Posterior cingulate gyrus (tissue), 11 donors: ENCODE data around the gene LILRB5.
A peak's percentile ranks its signal among the peaks of the same experiment; 100 is the strongest.
"Not testable (repeated sequence)": the region's sequence is repeated elsewhere in the genome, so short reads cannot be mapped to it uniquely, and the experiment has no call there.

Experiments used
- DNase-seq, 10 donors: peaks; one replicate each; pipeline versions ENCODE4 v3.0.0 to v3.0.0-alpha.2; 2020 to 2021; ENCODE audit warnings: mixed read lengths in 3 of 10
- intact Hi-C: fragments of 100-400 bp; cut with DNase I; formaldehyde crosslinking; loops from one replicate; pipeline ENCODE4 v1.15.1; 2023

The LILRB5 gene

DNA sequence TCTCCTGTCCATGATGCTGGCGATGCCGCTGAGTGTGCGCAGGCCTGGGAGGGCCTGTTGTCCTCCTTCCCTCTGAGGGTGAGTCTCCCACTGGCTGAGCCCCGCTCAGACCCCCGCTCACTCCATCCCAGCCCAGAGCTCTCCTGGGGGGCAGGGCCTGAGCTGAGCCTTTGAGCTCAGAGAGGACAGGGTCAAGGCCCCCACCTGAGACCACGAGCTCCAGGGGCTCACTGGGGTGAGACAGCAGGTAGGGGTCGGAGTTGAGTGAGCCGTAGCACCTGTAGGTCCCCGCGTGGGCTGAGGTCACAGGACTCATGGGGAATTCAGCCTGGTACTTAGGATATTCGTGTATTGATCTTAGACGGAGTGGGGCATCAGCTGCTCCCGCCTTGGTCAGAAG, 21.0 kb upstream of the LILRB5 start:
- intact Hi-C loops, DNase-seq: not testable (repeated sequence)

DNA sequence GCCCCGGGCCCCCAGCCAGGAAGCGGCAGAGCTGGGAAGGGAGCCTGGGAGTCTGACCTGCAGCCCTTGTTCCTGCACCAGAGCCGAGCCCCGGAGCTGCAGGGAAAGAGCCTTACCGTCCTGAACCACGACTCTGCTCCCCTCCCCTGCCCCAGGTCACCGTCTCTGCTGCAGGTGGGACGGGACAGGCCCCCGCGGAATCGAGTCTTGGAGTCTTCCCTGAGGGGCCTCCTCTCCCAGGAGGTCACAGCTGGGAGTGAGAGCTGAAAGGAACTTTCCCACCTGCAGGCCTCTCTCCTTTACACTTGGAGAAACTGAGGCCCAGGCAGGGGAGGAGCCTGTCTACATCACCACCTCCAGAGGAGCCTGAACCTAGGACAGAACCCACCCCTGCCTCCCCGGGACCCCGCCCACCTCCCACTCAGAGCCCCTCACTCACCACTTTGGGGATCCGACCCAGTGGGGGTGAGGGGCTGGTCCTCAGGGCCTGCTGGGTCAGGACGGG, 20.1 kb upstream of the LILRB5 start:
- DNase-seq, intact Hi-C loops: not testable (repeated sequence)

DNA sequence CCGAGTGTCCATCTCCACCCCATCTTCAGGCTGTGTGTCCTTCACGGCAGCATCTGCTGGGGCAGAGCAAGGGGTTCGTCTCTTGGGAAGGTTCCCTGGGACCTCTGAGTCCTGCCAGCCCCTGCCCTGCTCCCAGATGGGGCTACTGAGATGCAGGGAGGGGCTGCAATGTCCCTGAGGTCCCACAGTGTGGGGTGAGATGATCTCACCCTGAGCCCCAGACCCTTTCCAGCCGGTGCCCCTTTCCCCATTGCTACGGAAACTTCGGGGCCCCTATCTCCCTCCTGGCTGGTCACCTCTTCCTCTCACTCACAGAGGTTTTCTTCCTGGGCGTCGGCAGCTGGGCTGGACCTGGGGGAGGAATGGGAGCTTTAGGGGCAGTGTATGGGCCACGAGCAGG, 18.9 kb upstream of the LILRB5 start:
- intact Hi-C loops = no loop called here
- no peak for DNase-seq

DNA sequence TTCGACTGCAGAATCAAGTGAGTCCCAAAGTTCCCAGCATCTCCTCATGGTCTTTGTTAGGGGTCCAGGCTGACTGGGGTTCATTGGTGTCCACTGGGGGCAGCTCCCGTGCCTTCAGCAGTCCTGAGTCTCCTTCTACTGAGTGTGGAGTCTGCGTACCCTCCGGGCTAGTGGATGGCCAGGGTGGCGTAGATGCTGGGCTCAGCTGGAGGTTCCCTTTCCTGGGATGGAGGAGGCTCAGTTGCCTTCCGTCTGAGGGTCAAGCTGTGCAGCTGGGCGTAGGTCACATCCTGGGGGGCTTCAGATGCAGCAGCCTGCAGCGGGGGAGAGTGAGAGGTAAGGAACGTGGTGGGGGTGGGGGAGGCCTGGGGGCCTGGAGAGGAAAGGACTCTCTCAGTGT, 17.4 kb upstream of the LILRB5 start:
- DNase-seq, intact Hi-C loops: not testable (repeated sequence)

DNA sequence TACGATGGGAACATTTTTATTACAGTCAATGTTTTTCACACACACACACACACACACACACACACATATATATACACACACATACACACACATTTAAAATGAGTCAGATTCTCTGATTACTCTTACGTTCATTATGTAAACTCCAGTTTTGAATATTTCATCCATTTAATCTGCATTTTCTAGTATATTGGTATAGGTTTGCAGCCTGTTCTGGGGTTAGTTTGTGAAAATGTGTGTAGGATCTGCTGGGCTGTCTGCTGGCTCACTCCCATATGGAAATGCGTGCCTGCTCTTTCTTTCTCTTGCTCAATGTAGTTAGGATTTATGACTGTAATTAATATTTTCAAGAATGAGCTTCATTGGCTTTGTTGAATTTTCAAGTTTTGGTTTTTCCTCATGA, 16.7 kb upstream of the LILRB5 start:
- intact Hi-C loops = no loop called here
- DNase-seq = no peak

DNA sequence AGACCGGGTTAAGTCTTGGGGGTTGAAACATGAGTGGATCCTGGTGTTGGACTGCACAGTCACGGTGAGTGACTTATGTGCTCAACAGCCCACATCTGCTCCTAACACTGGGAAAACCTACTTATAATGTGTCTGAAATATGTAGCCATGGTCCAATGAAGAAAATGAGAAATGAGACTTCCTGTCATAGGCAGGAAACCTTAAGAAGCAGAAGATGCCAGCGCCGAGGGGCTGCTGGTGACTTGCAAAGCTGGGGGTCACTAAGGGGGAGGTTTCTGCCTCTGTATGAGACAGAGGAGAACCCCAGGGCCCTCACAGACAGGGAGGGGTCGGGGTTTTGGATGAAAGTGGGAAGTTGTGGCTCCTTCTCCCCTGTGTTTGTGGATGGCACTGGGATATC, 15.1 kb upstream of the LILRB5 start:
- intact Hi-C loops, DNase-seq: not testable (repeated sequence)

DNA sequence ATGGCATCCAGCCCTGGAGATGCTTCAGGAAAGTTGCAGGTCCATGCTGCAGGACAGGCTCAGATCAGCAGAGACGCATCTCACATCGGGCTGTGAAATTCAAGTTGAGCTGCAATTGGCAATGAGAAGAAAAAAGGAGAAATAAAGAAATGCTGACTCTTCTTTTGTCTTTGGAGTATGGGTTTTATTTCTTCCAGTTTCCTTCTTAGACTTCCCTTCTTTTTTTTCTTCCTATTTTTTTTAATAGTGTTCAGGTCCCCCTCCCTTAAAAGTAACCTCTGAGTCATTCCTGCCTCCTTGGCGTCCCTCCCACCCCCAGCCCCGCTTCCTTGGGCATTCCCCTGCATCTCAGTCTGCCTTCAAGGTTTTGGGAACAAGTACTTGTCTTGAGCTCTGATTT, 14.5 kb upstream of the LILRB5 start:
- DNase-seq, intact Hi-C loops: not testable (repeated sequence)

DNA sequence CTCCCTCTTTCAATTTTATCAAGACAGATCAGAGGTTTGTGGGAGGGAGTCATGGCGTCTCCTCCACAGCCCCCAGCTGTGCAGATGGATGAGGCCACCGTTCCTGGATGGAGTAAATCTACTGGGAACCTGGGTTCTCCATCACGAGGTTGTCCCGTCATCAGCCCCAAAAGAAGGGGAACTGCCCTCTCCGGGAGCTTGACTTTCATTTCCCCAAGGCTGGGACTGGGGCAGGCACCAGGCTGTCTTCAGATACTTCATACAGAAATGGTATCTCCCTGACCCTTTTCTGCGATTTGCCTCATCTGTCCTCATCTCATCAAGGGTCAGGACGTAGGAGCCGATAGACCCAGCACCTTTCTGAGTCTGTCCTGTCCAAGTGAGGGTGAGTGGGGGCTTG, 14.0 kb upstream of the LILRB5 start:
- DNase-seq = peak in 1 of 10 donors; percentile 34
- intact Hi-C loops = no loop called here

DNA sequence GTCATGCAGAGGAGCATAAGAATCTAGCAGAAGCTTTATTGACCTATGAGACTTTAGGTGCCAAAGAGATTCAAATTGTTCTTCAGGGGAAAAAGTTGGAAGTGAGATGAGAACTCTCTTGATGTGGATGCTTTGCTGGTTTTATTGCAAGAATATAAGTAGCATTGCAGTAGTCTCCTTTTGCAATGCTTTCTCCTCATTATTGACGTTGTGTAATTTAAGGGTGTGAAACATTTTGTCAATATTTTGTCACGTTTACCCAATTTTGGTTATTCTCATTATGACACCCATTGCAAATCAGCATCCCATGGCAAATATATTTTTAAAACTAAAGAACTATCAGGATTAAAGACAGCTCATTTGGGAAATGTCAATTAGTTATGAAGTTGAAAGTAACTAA, 11.9 kb upstream of the LILRB5 start:
- intact Hi-C loops = no loop called here

DNA sequence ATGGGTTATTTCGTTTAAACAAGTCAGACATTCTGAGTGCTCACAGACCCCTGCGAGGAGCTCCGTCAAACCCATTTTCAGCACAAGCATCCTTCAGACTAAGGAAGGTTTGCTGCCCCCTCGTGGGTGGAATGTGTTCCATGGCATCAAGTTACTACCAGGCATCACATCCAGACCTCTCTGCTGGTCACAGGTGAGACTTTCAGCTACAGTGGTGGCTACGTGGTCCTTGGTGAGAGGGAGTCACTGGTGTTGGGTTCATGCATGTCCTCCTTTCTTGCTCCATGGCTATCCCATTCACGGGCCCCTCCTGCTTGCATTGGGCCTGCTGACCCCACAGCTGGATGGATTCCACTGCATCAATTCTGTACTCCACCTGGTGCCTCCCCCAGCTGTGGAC, 9.1 kb upstream of the LILRB5 start:
- intact Hi-C loops = no loop called here
- DNase-seq = peak in 7 of 10 donors; percentile 39 to 88 (median 62)

More for the DNA sequence above, 11.9 kb upstream of the LILRB5 start:
- DNase-seq = no peak

DNA sequence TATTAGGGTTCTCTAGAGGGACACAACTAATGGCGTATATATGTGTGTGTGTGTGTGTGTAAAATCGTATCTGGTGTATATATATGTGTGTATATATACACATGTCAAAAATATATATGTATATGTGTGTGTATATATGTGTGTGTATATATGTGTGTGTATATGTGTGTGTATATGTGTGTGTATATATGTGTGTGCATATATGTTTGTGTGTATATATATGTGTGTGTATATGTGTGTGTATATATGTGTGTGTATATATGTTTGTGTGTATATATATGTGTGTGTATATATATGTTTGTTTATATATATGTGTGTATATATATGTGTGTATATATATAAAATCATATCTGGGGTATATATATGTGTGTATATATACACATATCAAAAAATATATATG, 5.4 kb upstream of the LILRB5 start:
- intact Hi-C loops = no loop called here
- DNase-seq = no peak

DNA sequence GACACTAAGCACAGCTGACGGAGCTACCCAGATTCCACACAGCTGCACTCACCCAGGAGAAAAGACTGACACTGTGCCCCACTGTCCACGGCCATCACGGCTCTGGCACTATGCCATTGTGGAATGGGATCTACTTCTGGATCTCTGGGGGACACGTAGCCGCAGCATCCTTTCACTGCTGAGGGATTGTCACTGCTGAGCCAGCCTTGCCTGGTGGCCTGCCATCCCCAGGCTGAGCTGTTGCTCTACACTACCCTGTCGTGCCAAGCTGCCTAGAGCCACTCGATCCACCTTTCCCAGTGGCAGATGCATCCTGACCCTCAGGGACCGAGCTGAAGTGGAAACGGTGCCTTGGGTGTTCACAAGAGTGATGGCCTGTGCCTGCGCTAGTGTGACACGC, 5.0 kb upstream of the LILRB5 start:
- intact Hi-C loops = no loop called here
- DNase-seq = peak in 1 of 10 donors; percentile 40

DNA sequence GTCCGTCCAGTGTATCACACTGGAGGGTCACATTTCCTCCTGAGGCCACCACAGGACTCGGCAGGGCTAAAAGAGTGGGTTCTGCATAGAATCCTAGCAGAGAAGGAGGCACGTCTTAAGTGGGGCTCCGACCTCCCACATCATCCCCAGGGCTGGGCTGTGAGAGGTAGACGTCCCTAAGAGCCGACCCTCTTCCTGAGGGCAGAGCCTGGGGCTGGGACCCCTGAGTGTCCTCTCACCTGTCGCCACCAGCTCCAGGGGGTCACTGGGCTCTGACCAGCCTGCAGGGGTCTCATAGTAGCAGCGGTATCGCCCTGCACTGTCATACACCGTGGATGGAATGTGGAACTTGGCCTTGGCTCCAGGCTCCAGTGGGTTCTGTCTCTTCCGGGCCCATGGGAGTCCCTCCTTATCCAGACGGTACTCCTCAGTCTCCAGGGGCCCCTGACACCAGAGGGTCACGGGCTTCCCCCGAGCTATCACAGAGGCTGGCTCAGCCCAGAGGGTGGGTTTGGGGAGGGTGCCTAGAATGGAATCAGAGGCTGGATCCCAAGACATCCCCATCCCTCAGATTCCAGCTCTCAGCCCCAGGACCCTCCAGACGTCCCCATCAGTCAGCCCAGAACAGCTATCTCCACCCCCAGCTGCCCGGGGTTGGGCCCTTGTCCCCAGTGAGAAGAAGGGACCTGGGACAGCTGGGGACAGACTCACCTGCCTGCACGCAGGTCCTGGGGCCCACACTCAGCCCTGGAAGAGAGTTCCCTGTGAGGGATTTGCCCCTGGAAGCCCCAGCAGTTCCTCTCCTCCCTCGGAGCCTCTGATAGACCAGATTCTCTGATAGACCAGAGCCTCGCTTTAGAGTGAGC, 590 bp downstream of the LILRB5 start:
- intact Hi-C loops = no loop called here
- DNase-seq = peak in 1 of 10 donors; percentile 47

DNA sequence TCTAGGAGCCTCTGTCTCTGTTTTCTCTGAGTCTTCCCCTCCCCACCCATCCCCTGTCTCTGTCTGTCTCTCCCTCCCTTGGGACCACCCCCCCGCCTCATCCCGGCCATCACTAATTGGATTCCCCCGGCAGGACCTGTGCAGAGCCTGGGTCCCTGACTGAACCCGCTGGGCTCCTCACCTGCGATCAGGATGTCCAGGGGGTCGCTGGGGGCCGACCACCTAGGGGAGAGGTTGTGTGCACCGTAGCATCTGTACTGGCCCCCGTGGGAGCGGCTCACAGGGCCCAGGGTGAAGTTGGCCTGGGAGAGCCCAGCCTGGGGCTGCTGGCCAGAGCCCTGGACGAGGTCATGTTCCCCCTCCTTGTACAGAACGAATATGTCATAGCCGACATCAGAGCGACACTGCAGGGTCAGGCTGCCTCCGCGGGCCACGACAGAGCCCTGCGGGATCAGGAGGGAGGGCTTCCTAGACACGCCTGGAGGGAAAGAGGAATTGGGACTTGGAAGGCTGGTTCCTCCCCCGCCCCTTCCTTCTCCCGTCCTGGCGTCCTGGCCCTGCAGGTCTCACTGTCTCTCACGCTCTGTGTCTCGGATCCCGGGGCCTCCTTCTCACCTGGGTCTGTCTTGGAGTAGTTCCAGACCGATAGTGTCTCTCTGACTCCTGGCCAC, 1.8 kb downstream of the LILRB5 start:
- intact Hi-C loops = no loop called here
- peak in 1 of 10 donors; percentile 48 for DNase-seq

DNA sequence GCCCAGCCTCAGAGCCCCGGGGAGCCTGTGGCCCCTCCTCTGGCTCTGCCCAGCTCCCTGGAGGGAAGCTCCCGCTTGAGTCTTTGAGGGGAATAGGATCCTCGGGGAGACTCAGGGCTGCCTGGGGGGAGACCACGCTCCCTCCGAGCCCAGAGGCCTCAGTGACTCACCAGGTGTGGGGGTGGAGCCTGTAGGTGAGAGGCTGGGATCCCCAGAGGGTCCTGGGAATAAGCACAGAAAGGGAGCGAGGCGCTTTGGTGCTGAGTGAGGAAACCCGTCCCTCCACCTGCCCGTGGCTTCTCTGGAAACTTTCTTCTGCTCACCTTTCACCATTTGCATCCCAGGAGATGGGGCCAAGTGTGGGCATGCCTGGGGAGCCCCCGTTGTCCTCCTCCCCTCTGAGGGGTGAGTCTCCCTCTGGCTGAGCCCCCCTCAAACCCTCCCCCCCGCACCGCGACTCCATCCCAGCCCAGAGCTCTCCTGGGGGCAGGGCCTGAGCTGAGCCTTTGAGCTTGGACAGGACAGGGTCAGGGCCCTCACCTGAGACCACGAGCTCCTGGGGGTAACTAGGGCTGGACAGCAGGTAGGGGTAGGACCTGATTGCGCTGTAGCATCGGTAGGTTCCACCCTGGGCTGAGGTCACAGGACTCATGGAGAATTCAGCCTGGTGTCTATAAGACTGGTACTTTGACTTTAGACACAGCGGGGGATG, 2.7 kb downstream of the LILRB5 start:
- intact Hi-C loops = no loop called here
- DNase-seq = peak in 1 of 10 donors; percentile 60

DNA sequence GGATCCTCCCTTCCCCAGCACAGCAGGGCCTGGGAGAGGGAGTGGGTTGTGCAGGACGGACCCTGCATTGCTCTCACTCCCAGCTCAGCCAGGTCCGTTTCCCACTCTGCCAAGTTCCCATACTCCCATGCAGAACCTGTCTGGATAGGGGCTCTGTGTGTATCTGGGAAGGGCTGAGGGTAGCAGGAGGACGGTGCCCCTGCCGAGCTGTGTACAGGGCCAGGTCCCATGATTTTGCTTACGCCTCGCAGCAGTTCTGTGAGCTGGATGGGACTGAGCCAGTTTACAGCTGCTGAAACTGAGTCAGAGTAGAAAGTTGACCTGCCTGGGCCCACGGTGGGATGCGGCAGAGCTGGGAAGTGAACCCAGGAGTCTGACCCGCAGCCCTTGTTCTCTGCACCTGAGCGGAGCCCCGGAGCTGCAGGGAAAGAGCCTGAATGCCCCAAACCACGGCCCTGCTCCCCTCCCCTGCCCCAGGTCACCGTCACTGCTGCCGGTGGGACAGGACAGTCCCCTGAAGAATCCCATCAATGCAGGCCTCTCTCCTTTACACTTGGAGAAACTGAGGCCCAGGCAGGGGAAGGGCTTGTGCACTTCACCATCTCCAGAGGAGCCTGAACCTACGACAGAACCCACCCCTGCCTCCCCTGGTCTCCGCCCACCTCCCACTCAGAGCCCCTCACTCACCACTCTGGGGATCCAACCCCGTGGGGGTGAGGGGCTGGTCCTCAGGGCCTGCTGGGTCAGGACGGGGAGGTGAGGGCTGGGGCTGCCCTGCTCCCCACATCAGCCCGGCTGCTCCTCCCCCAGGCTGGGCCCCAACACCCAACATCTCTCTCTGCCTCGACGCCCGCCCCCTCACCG, 3.5 kb downstream of the LILRB5 start:
- no peak for DNase-seq
- intact Hi-C loops = no loop called here

DNA sequence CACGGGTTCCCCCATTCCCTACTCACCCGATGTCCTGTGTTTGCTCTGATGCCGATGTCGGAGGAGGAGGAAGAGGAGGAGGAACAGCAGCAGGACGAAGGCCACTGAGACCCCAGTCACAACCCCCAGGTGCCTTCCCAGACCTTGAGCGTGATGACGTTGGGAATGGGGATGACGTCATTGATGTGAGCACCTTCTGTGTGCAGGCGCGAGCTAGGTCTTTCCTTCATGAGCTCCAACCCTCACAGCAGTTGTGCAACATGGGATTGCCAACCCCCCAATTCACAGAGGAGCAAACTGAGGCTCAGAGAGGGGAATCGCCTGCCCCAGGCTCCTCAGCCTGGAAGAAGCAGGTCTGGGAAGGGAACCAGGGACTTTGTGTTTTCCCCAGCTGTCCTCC, 4.2 kb downstream of the LILRB5 start:
- DNase-seq = no peak
- intact Hi-C loops = no loop called here

DNA sequence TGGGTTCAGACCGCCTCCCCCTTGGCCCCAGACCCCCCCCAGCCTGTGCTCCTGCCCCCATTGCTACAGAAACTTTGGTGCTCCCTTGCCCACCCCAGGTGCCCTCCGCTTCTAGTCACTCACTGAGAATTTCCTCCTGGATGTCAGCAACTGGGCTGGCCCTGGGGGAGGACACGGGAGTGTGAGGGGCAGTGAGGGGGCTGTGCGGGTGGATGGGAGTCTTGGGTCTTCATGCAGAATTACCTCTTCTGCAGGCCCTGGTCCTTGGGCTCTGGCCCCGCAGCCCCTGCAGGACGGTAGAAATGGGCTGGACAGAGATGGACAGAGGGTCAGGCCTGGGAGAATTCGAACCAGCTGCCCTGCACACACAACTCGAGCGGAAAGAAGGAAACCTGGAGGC, 4.8 kb downstream of the LILRB5 start:
- no peak for DNase-seq
- intact Hi-C loops = no loop called here

DNA sequence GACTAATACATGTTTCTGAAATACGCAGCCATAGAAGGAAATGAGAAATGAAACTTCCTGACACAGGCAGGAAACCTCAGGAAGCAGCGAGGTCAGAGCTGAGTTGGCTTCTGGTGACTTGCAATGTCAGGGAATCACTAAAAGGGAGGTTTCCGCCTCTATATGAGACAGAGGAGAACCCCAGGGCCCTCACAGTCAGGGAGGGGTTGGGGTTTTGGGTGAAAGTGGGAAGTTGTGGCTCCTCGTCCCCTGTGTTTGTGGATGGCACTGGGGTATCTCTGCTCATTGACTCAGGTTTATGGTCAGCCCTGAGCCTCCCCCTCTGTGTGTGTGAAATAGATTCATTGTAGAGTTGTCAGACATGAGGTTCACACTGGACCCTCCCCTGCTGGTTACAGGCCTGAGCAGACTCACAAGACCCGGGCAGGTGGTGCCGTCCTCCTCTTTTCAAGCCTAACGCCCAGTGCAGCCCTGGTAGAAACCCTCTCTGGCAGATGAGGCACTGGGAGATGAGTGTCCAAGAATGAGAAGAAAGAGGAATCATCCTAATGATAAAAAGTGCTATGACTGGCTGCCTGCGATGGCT, 9.0 kb downstream of the LILRB5 start:
- intact Hi-C loops = no loop called here
- DNase-seq = peak in 2 of 10 donors; percentile 11 to 26
